GM12878 (cell line): ENCODE measurements around the gene AFAP1L2. TPM values are rescaled to one million over a fixed set of nuclear protein-coding genes. Genes with fewer than 3 reads are reported as not detected.

Experiments used
- ATAC-seq: fragments of 200-7000 bp; cut with Tn5 transposase; 3 replicates; pipeline ENCODE4 v1.9.1; 2020; ENCODE audit warnings: mild to moderate bottlenecking, moderate library complexity
- BruUV-seq: library from RNA; stranded (reverse); fragments of 400-500 nt; replicated peaks from 2 replicates; lab custom pipeline; 2021; lab: Mats Ljungman, UMichigan
- CTCF ChIA-PET: fragments of 300-600 bp; sonication (Branson Sonifier 250); formaldehyde crosslinking; extraction: SDS; loops from one replicate; lab custom pipeline; 2021; ENCODE audit warnings: inconsistent platforms; lab: Yijun Ruan, JAX
- POLR2A ChIA-PET: fragments of 350-600 bp; formaldehyde crosslinking; extraction: SDS; loops from one replicate; lab custom pipeline; 2021; ENCODE audit warnings: inconsistent platforms; lab: Charles Lee
- RAD21 ChIA-PET: fragments of 300-600 bp; sonication (Branson Sonifier 250); formaldehyde crosslinking; loops from one replicate; lab custom pipeline; 2023; ENCODE audit warnings: antibody characterized with exemption; ENCODE audit not compliant: unreplicated experiment; lab: Charles Lee
- SMC1A ChIA-PET: fragments of 300-600 bp; sonication (Branson Sonifier 250); formaldehyde crosslinking; loops from one replicate; lab custom pipeline; 2023; ENCODE audit not compliant: unreplicated experiment, uncharacterized antibody; lab: Charles Lee
- DNase-seq: peaks from one replicate; pipeline ENCODE4 v3.0.0-alpha.2; 2011; ENCODE audit warnings: low read depth, low spot score
- FAIRE-seq: peaks from 3 replicates; lab custom pipeline; 2011; peaks lifted over from hg19 to GRCh38; lab: Jason Lieb, UNC
- H2AFZ ChIP-seq: 2 replicates; pipeline ENCODE4 v1.6.0; 2011; ENCODE audit warnings: low read depth, low read length, control low read depth; ENCODE audit not compliant: control insufficient read depth
- H3K27ac ChIP-seq: 2 replicates; pipeline ENCODE4 v1.5.1; 2011; ENCODE audit warnings: control low read depth; ENCODE audit not compliant: control insufficient read depth, insufficient read depth
- H3K27me3 ChIP-seq, 2 experiments: replicated peaks in 1 of 2; 2 replicates each; pipeline versions ENCODE4 v1.6.0 to v1.6.1; 2011; ENCODE audit warnings: low read length in 1 of 2; ENCODE audit not compliant: control insufficient read depth in 2 of 2, insufficient read depth in 2 of 2
- H3K36me3 ChIP-seq, 2 experiments: 2 replicates each; pipeline ENCODE4 v1.5.1; 2011; ENCODE audit warnings: low read length in 1 of 2; ENCODE audit not compliant: control insufficient read depth in 2 of 2, insufficient read depth in 2 of 2
- H3K4me1 ChIP-seq: 2 replicates; pipeline ENCODE4 v1.6.1; 2011; ENCODE audit warnings: mild to moderate bottlenecking, low read length, moderate library complexity, mixed read lengths; ENCODE audit not compliant: control insufficient read depth, insufficient read depth
- H3K4me2 ChIP-seq: 2 replicates; pipeline ENCODE4 v1.6.0; 2011; ENCODE audit warnings: control low read depth; ENCODE audit not compliant: control insufficient read depth, insufficient read depth
- H3K4me3 ChIP-seq: fragments of 200-600 bp; sonication (generic); 2 replicates; pipeline ENCODE4 v1.5.1; 2016
- H3K79me2 ChIP-seq: 2 replicates; pipeline ENCODE4 v1.6.0; 2011; ENCODE audit warnings: low read length; ENCODE audit not compliant: control insufficient read depth, insufficient read depth
- H3K9ac ChIP-seq: 2 replicates; pipeline ENCODE4 v1.8.0; 2011; ENCODE audit warnings: low read length, control low read depth, mixed read lengths; ENCODE audit not compliant: control insufficient read depth, insufficient read depth
- H3K9me3 ChIP-seq: replicated peaks from 3 replicates; pipeline ENCODE4 v1.5.1; 2011; ENCODE audit warnings: mild to moderate bottlenecking, low read length; ENCODE audit not compliant: control insufficient read depth, insufficient read depth
- H4K20me1 ChIP-seq: 2 replicates; pipeline ENCODE4 v1.6.0; 2011; ENCODE audit not compliant: control insufficient read depth, insufficient read depth
- HDGF ChIP-seq: fragments of 450-650 bp; IDR thresholded peaks from 2 replicates; pipeline ENCODE4 v1.6.1; 2016; ENCODE audit warnings: antibody characterized with exemption
- POLR2AphosphoS2 ChIP-seq: IDR thresholded peaks from 2 replicates; pipeline ENCODE4 v1.6.1; 2011; ENCODE audit warnings: low read depth, mild to moderate bottlenecking, low read length, improper control_type of control experiment, moderate library complexity
- RUNX3 ChIP-seq: IDR thresholded peaks from 2 replicates; pipeline ENCODE4 v1.6.1; 2012; ENCODE audit warnings: low read length, inconsistent platforms
- TCF7 ChIP-seq: IDR thresholded peaks from 2 replicates; pipeline ENCODE4 v1.6.1; 2014; ENCODE audit warnings: antibody characterized with exemption, borderline replicate concordance
- WRNIP1 ChIP-seq: IDR thresholded peaks from 2 replicates; pipeline ENCODE4 v1.6.1; 2011; ENCODE audit warnings: low read depth, low read length, improper control_type of control experiment, borderline replicate concordance
- WGBS: methylation state at CpG from one replicate; pipeline ENCODE4 v1.1.6; 2016; ENCODE audit warnings: low lambda C conversion rate; ENCODE audit not compliant: insufficient replicate concordance, insufficient coverage; ENCODE audit errors: missing lambda C conversion rate; 5-methylcytosine and 5-hydroxymethylcytosine counted together
- in situ Hi-C: fragments of 300-500 bp; cut with MboI; formaldehyde crosslinking; loops from 9 replicates; pipeline ENCODE4 v1.14.3; 2018; ENCODE audit warnings: mixed read lengths
- intact Hi-C: fragments of 100-400 bp; cut with micrococcal nuclease; formaldehyde crosslinking; loops from one replicate; pipeline ENCODE4 v1.14.2; 2022; ENCODE audit not compliant: unreplicated experiment
- polyA plus RNA-seq, 11 experiments: library from polyadenylated mRNA; depleted of rRNA in 4 of 11; unstranded in 6 of 11; stranded (reverse) in 5 of 11; fragments of >200 nt; fragmentation: Nextera tagmentation in 4 of 11; fragmentation: Illumina TruSeq in 1 of 11; extraction: Ambion mirVana in 4 of 11; extraction: Trizol in 1 of 11; gene quantifications; 1 replicate in 1 of 11; 2 replicates in 10 of 11; pipeline versions ENCODE4 v1.2.1 to v1.2.3, GENCODE V29; 2011 to 2016; ENCODE audit warnings: inconsistent platforms in 2 of 11, missing spikeins in 2 of 11, low read depth in 1 of 11
- total RNA-seq, 4 experiments: library from RNA; depleted of rRNA in 3 of 4; stranded (reverse); fragments of >200 nt in 3 of 4; fragmentation: Illumina TruSeq in 1 of 4; extraction: Trizol in 1 of 4; gene quantifications; 2 replicates each; pipeline versions ENCODE4 v1.2.1 to v1.2.3, GENCODE V29; 2013 to 2021
- TF ChIP-seq, protein P1 (sequence below): IDR thresholded peaks from 2 replicates; pipeline ENCODE4 v1.6.1; 2012; ENCODE audit warnings: low read length, inconsistent platforms
- TF ChIP-seq, protein P2 (sequence below), 3 experiments: IDR thresholded peaks in 2 of 3; conservative IDR thresholded peaks in 1 of 3; 2 replicates each; pipeline ENCODE4 v1.5.1; 2011; ENCODE audit warnings: low read depth in 3 of 3, low read length in 3 of 3, mild to moderate bottlenecking in 3 of 3, control low read depth in 2 of 3, moderate library complexity in 2 of 3, inconsistent platforms in 1 of 3, mixed read lengths in 1 of 3; ENCODE audit not compliant: control insufficient read depth in 2 of 3, insufficient read depth in 1 of 3; ENCODE audit errors: extremely low read depth in 1 of 3

The AFAP1L2 gene
- total and polyA plus RNA-seq, 10 of the 15 experiments (the other 5 are each of a cell fraction or from before 2014, with no cell fraction given) = 0.03 to 4.0 (median 0.34) TPM

DNA sequence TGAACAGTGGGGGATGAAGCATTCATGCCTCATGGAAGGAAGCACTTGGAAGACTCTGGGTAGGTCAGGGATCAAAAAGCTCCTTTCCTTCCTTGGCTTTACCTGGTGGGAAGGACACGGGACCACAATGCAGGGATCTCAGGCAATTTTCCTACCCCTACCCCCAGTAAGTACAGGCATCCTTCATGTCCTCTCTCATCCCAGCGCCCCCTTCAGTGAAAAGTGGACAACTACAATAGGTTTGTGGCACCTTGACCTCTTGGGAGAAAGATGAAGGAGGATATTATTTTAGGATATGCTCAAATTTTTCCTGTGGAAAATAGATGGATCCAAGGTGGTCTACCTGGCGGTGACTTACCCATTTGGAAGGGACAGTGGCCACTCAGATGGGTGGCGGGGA lies 16.5 kb downstream of the AFAP1L2 start:
- intact Hi-C loops (no loop called here), in situ Hi-C loops (no loop called here)
- Histone ChIP-seq H3K9ac (no peak overlapping the region), H3K36me3 (no peaks in the 10 kb centered on the region), H3K27me3 (no peaks in the 10 kb centered on the region), H3K4me1 (peaks cover 23% of the 10 kb centered on the region), H3K79me2 (no peaks in the 10 kb centered on the region), H2AFZ (no peak overlapping the region; the same call in 1 of the 2 replicates), H3K4me2 (no peak overlapping the region; the same call in 1 of the 2 replicates), H3K9me3 (peaks cover 14% of the 10 kb centered on the region; the same call in 2 of the 3 replicates), H4K20me1 (no peaks in the 10 kb centered on the region), H3K4me3 (no peak overlapping the region), H3K27ac (peak overlapping the region; percentile 75; the same call in 1 of the 2 replicates)
- CTCF ChIA-PET = interaction anchor here (1.1 to 5.1 kb wide), 4 partner anchors 10 to 84 kb away, joined by 4 to 23 read pairs (median 8); no protein-coding TSS in a partner anchor
- SMC1A ChIA-PET = interaction anchor here (0.7 to 3.5 kb wide), 6 partner anchors 10 to 84 kb away, joined by 3 to 26 read pairs (median 10); no protein-coding TSS in a partner anchor
- 45% methylated on average over 4 of the region's 4 CpGs for WGBS
- TF ChIP-seq HDGF = no peak
- TF ChIP-seq, protein P1, sequence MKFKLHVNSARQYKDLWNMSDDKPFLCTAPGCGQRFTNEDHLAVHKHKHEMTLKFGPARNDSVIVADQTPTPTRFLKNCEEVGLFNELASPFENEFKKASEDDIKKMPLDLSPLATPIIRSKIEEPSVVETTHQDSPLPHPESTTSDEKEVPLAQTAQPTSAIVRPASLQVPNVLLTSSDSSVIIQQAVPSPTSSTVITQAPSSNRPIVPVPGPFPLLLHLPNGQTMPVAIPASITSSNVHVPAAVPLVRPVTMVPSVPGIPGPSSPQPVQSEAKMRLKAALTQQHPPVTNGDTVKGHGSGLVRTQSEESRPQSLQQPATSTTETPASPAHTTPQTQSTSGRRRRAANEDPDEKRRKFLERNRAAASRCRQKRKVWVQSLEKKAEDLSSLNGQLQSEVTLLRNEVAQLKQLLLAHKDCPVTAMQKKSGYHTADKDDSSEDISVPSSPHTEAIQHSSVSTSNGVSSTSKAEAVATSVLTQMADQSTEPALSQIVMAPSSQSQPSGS = no peak
- no TSS peak for BruUV-seq
- FAIRE-seq (no peak), ATAC-seq (no peak), DNase-seq (no peak)
- RAD21 ChIA-PET = interaction anchor here (0.6 to 4.2 kb wide), 7 partner anchors 11 to 84 kb away, joined by 4 to 27 read pairs (median 7); no protein-coding TSS in a partner anchor
- POLR2A ChIA-PET = interaction anchor here (1.0 to 1.5 kb wide), 2 partner anchors 67 to 84 kb away, joined by 3 read pairs; no protein-coding TSS in a partner anchor

DNA sequence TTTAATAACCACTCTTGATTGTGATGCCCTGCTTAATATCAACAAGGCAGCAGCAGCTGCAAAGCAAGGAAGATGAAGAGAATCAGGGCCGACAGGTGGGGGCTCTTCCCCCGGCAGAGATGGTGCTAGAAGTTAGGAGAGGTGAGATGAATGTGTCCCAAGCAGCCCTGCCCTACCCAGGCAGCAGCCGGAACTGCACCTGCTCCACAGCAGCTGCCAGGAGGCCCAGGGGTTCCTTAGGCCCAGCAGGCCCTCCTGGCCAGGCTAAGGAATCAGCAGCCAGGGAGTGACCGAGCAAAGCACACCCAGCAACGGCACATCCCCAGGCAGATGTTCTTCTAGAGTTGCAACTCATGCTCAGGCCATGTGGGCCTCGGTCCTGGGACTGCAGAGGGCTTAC lies 17.9 kb downstream of the AFAP1L2 start:
- Histone ChIP-seq H3K9ac (no peak overlapping the region), H2AFZ (no peak overlapping the region), H3K79me2 (no peaks in the 10 kb centered on the region), H3K27ac (no peak overlapping the region), H3K4me2 (no peak overlapping the region), H4K20me1 (no peaks in the 10 kb centered on the region), H3K9me3 (peaks cover 14% of the 10 kb centered on the region; the same call in 2 of the 3 replicates), H3K36me3 (no peaks in the 10 kb centered on the region), H3K4me3 (no peak overlapping the region), H3K4me1 (peaks cover 23% of the 10 kb centered on the region), H3K27me3 (no peaks in the 10 kb centered on the region)
- TF ChIP-seq RUNX3 (no peak), TCF7 (no peak), WRNIP1 (no peak), POLR2AphosphoS2 (no peak)
- TF ChIP-seq, protein P2, sequence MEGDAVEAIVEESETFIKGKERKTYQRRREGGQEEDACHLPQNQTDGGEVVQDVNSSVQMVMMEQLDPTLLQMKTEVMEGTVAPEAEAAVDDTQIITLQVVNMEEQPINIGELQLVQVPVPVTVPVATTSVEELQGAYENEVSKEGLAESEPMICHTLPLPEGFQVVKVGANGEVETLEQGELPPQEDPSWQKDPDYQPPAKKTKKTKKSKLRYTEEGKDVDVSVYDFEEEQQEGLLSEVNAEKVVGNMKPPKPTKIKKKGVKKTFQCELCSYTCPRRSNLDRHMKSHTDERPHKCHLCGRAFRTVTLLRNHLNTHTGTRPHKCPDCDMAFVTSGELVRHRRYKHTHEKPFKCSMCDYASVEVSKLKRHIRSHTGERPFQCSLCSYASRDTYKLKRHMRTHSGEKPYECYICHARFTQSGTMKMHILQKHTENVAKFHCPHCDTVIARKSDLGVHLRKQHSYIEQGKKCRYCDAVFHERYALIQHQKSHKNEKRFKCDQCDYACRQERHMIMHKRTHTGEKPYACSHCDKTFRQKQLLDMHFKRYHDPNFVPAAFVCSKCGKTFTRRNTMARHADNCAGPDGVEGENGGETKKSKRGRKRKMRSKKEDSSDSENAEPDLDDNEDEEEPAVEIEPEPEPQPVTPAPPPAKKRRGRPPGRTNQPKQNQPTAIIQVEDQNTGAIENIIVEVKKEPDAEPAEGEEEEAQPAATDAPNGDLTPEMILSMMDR (IDR thresholded peaks at IDR 0.05 in 2 of 3, conservative IDR thresholded peaks at IDR 0.05 in 1 of 3; ENCODE audit: control insufficient read depth in 2 of 3, extremely low read depth in 1 of 3, insufficient read depth in 1 of 3, low read depth in 3 of 3, low read length in 3 of 3) = peak in 1 of 3 experiments; percentile 6; a peak in 1 of 6 replicates
- SMC1A ChIA-PET = interaction anchor here (1.9 to 3.4 kb wide), 3 partner anchors 11 to 83 kb away, joined by 4 to 26 read pairs (median 15); no protein-coding TSS in a partner anchor
- CTCF ChIA-PET = interaction anchor here (1.0 to 5.1 kb wide), 4 partner anchors 20 to 85 kb away, joined by 4 to 23 read pairs (median 4); no protein-coding TSS in a partner anchor
- no peak for DNase-seq
- FAIRE-seq = no peak
- 56% methylated on average over 6 of the region's 6 CpGs for WGBS
- RAD21 ChIA-PET = interaction anchor here (1.5 to 4.2 kb wide), 4 partner anchors 12 to 82 kb away, joined by 4 to 27 read pairs (median 7); no protein-coding TSS in a partner anchor
- in situ Hi-C loops = no loop called here
- POLR2A ChIA-PET = interaction anchor here (0.7 to 1.5 kb wide), 3 partner anchors 20 to 82 kb away, joined by 3 read pairs; no protein-coding TSS in a partner anchor
- intact Hi-C loops = no loop called here
- BruUV-seq = no TSS peak
- peak; percentile 45 for ATAC-seq
